Kidney (tissue), 14 donors: ENCODE data around the gene ZNF652. TPM values are rescaled to one million over a fixed set of nuclear protein-coding genes. Genes with fewer than 3 reads are reported as not detected.

ENCODE experiments used
- DNase-seq, 5 donors: peaks; one replicate each; pipeline ENCODE4 v3.0.0-alpha.2; 2013 to 2020
- FAIRE-seq: peaks from 2 replicates; lab custom pipeline; 2012; peaks lifted over from hg19 to GRCh38; lab: Jason Lieb, UNC
- H3K27ac ChIP-seq, 2 donors: one replicate each; pipeline ENCODE4 v1.7.0; 2013; ENCODE audit warnings: low read depth in 2 of 2, low read length in 2 of 2, inconsistent platforms in 1 of 2
- H3K27me3 ChIP-seq: one replicate; pipeline ENCODE4 v1.7.1; 2013; ENCODE audit warnings: low read length, inconsistent platforms; ENCODE audit not compliant: control insufficient read depth, insufficient read depth
- H3K36me3 ChIP-seq, 3 donors: one replicate each; pipeline versions ENCODE4 v1.7.0 to v1.7.1; 2013; ENCODE audit warnings: low read length in 3 of 3, control low read depth in 1 of 3, inconsistent platforms in 1 of 3; ENCODE audit not compliant: insufficient read depth in 3 of 3, control insufficient read depth in 2 of 3
- H3K4me1 ChIP-seq, 3 donors: one replicate each; pipeline versions ENCODE4 v1.7.0 to v1.7.1; 2013; ENCODE audit warnings: low read length in 3 of 3, inconsistent platforms in 1 of 3, low read depth in 1 of 3; ENCODE audit not compliant: control insufficient read depth in 2 of 3, insufficient read depth in 2 of 3
- H3K4me3 ChIP-seq, 3 donors: one replicate each; pipeline versions ENCODE4 v1.7.0 to v1.8.1; 2013; ENCODE audit warnings: low read length in 3 of 3, control low read depth in 1 of 3, inconsistent platforms in 1 of 3
- H3K9ac ChIP-seq, 3 donors: one replicate each; pipeline versions ENCODE4 v1.7.0 to v1.7.1; 2013; ENCODE audit warnings: low read length in 3 of 3, control low read depth in 1 of 3, inconsistent platforms in 1 of 3
- H3K9me3 ChIP-seq, 3 donors: one replicate each; pipeline versions ENCODE4 v1.7.0 to v1.7.1; 2013; ENCODE audit warnings: low read length in 3 of 3, control low read depth in 1 of 3, inconsistent platforms in 1 of 3; ENCODE audit not compliant: control insufficient read depth in 2 of 3, insufficient read depth in 1 of 3
- intact Hi-C: fragments of 100-400 bp; cut with DNase I; formaldehyde crosslinking; loops from one replicate; pipeline ENCODE4 v1.11.1; 2022
- polyA plus RNA-seq: library from polyadenylated mRNA; stranded (reverse); fragments of 350-450 nt; fragmentation: Illumina TruSeq; extraction: RNeasy Lipid Tissue Mini Kit (QIAGEN cat#74804); gene quantifications from one replicate; pipeline ENCODE4 v1.2.3, GENCODE V29; 2014; ENCODE audit warnings: low read depth, low replicate concordance; ENCODE audit not compliant: insufficient read depth
- total RNA-seq: library from RNA; stranded (reverse); fragmentation: NEBNext Ultra II Directional; extraction: Animal tissue kit (Norgen Biotek cat#: 25700); gene quantifications from one replicate; pipeline ENCODE4 v1.2.1, GENCODE V29; 2021
- TF ChIP-seq, protein P1 (sequence below): IDR thresholded peaks from 3 replicates; pipeline ENCODE4 v1.5.1; 2012; ENCODE audit warnings: mild to moderate bottlenecking, moderate library complexity, borderline replicate concordance; ENCODE audit not compliant: insufficient read depth; ENCODE audit errors: extremely low read depth
- donor health status: control.
- donor health status: control.
- donor health status: control.
- donor health status: control.
- donor health status: control.
- donor health status: DM: yes; HTN: yes; CAD: no.
- donor health status: Normal renal cell carcinoma (clear cell type).

Gene ZNF652
- total and polyA plus RNA-seq, 2 donors from 2014 or later = 30.1 to 49.0 TPM

GRCh38 chr17:49334744-49335512 is 27.1 kb downstream of the ZNF652 start:
- Histone ChIP-seq H3K27ac (no peak overlapping the region), H3K36me3 (no peaks in the 10 kb centered on the region), H3K9ac (no peak overlapping the region), H3K4me1 (peaks cover 0 to 5% (median 4%) of the 10 kb centered on the region in 3 donors), H3K9me3 (no peaks in the 10 kb centered on the region), H3K27me3 (no peaks in the 10 kb centered on the region), H3K4me3 (no peak overlapping the region)
- no peak for FAIRE-seq
- intact Hi-C loops = no loop called here
- TF ChIP-seq, protein P1, sequence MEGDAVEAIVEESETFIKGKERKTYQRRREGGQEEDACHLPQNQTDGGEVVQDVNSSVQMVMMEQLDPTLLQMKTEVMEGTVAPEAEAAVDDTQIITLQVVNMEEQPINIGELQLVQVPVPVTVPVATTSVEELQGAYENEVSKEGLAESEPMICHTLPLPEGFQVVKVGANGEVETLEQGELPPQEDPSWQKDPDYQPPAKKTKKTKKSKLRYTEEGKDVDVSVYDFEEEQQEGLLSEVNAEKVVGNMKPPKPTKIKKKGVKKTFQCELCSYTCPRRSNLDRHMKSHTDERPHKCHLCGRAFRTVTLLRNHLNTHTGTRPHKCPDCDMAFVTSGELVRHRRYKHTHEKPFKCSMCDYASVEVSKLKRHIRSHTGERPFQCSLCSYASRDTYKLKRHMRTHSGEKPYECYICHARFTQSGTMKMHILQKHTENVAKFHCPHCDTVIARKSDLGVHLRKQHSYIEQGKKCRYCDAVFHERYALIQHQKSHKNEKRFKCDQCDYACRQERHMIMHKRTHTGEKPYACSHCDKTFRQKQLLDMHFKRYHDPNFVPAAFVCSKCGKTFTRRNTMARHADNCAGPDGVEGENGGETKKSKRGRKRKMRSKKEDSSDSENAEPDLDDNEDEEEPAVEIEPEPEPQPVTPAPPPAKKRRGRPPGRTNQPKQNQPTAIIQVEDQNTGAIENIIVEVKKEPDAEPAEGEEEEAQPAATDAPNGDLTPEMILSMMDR = no peak
- no peak for DNase-seq

GRCh38 chr17:49333804-49334203 is 28.2 kb downstream of the ZNF652 start:
- FAIRE-seq = no peak
- H3K27me3 ChIP-seq = no peaks in the 10 kb centered on the region

GRCh38 chr17:49327835-49328784 is 33.9 kb downstream of the ZNF652 start:
- FAIRE-seq = no peak
- no peak overlapping the region for H3K9ac ChIP-seq
- no peak overlapping the region for H3K4me3 ChIP-seq
- TF ChIP-seq, protein P1 = no peak
- H3K9me3 ChIP-seq = no peaks in the 10 kb centered on the region
- H3K4me1 ChIP-seq = peaks cover 0 to 2% (median 0%) of the 10 kb centered on the region in 3 donors
- intact Hi-C loops = no loop called here
- no peaks in the 10 kb centered on the region for H3K36me3 ChIP-seq
- H3K27me3 ChIP-seq = no peaks in the 10 kb centered on the region
- no peak for DNase-seq
- peak overlapping the region in 1 of 2 donors; percentile 14 for H3K27ac ChIP-seq

More at GRCh38 chr17:49333804-49334203, 28.2 kb downstream of the ZNF652 start:
- H3K9ac ChIP-seq = no peak overlapping the region
- H3K4me3 ChIP-seq = no peak overlapping the region
- H3K36me3 ChIP-seq = no peaks in the 10 kb centered on the region
- intact Hi-C loops = no loop called here
- TF ChIP-seq, protein P1 = no peak
- H3K9me3 ChIP-seq = no peaks in the 10 kb centered on the region
- DNase-seq = no peak
- H3K4me1 ChIP-seq = peaks cover 0 to 5% (median 4%) of the 10 kb centered on the region in 3 donors
- H3K27ac ChIP-seq = no peak overlapping the region
